Brain microvascular endothelial cell (primary cell): ENCODE measurements around the gene SCUBE1.

ENCODE experiments used
- DNase-seq: peaks from one replicate; pipeline ENCODE4 v3.0.0-alpha.2; 2020
- H3K27ac ChIP-seq: fragments of 250-450 bp; sonication (Bioruptor Pico); 2 replicates; pipeline ENCODE4 v1.5.1; 2020; ENCODE audit warnings: mild to moderate bottlenecking, moderate library complexity
- H3K27me3 ChIP-seq: fragments of 250-450 bp; sonication (Bioruptor Pico); replicated peaks from 2 replicates; pipeline ENCODE4 v1.5.1; 2020; ENCODE audit warnings: mild to moderate bottlenecking
- H3K36me3 ChIP-seq: fragments of 250-450 bp; sonication (Bioruptor Pico); replicated peaks from 2 replicates; pipeline ENCODE4 v1.5.1; 2020; ENCODE audit warnings: mild to moderate bottlenecking
- H3K4me3 ChIP-seq: 2 replicates; pipeline ENCODE4 v1.5.1; 2011; ENCODE audit warnings: low read depth, mild to moderate bottlenecking, control low read depth, low read length, moderate library complexity
- in situ Hi-C: cut with HindIII; loops from 2 replicates; pipeline ENCODE4 v1.10.0; 2017; ENCODE audit warnings: low sequenced_read_pairs, low pct_ligation_motif_present
- TF ChIP-seq, protein P1 (sequence below): IDR thresholded peaks from 2 replicates; pipeline ENCODE4 v1.5.1; 2011; ENCODE audit warnings: low read depth, mild to moderate bottlenecking, moderate library complexity, low read length, control low read depth, inconsistent platforms; ENCODE audit errors: missing control alignments

Gene SCUBE1

GRCh38 chr22:43337385-43337784 lies 5.8 kb downstream of the SCUBE1 start:
- no peaks in the 10 kb centered on the region for H3K36me3 ChIP-seq
- TF ChIP-seq, protein P1, sequence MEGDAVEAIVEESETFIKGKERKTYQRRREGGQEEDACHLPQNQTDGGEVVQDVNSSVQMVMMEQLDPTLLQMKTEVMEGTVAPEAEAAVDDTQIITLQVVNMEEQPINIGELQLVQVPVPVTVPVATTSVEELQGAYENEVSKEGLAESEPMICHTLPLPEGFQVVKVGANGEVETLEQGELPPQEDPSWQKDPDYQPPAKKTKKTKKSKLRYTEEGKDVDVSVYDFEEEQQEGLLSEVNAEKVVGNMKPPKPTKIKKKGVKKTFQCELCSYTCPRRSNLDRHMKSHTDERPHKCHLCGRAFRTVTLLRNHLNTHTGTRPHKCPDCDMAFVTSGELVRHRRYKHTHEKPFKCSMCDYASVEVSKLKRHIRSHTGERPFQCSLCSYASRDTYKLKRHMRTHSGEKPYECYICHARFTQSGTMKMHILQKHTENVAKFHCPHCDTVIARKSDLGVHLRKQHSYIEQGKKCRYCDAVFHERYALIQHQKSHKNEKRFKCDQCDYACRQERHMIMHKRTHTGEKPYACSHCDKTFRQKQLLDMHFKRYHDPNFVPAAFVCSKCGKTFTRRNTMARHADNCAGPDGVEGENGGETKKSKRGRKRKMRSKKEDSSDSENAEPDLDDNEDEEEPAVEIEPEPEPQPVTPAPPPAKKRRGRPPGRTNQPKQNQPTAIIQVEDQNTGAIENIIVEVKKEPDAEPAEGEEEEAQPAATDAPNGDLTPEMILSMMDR = no peak
- in situ Hi-C loops = no loop called here
- no peak for DNase-seq
- H3K27me3 ChIP-seq = peaks cover 27% of the 10 kb centered on the region
- no peak overlapping the region for H3K27ac ChIP-seq
- no peak overlapping the region for H3K4me3 ChIP-seq

DNA sequence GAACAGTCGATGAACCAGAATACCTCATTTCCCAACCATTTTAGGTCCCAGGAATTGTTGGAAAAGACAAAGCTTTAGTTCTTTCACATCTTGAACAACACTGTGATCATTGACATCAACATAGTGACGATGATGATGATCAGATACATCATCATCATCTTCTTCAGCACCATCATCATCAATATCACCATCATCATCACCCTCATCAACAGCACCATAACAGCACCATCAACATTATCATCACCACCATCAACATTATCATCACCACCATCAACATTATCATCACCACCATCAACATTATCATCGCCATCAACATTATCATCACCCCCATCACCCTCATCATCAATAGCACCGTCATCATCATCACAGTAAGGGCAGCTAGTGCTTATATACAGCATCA lies 8.8 kb downstream of the SCUBE1 start:
- in situ Hi-C loops = no loop called here
- H3K4me3 ChIP-seq = no peak overlapping the region
- TF ChIP-seq, protein P1 = no peak
- no peak overlapping the region for H3K27ac ChIP-seq
- no peaks in the 10 kb centered on the region for H3K36me3 ChIP-seq
- peaks cover 8% of the 10 kb centered on the region for H3K27me3 ChIP-seq
- DNase-seq = no peak

- no peak for DNase-seq
- peaks cover 4% of the 10 kb centered on the region for H3K27me3 ChIP-seq
- no peaks in the 10 kb centered on the region for H3K36me3 ChIP-seq
- H3K4me3 ChIP-seq = no peak overlapping the region
- H3K27ac ChIP-seq = no peak overlapping the region
- TF ChIP-seq, protein P1 = no peak
- in situ Hi-C loops = no loop called here
Measured at GRCh38 chr22:43333978-43334377, 9.2 kb downstream of the SCUBE1 start.

DNA sequence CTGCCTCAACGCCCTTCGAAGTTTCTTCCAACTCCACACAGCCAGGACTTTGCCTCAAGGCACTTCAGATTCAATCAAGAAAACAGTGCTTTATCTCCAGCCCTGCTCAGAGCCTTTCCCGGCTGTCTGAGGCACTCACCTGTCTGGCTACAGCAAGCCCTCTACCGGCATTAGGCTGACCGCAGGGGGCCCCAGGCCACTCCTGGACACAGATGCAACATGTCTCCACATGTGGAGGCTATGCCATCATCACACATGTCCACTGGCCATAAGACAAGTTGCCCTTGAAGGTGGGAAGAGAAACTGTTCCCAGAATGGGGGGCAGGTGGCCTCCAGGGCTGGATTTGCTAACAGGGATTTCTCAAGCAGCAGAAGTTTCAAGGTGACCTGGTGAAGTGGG lies 10.0 kb downstream of the SCUBE1 start:
- no peak for DNase-seq
- TF ChIP-seq, protein P1 = no peak
- H3K27me3 ChIP-seq = peaks cover 2% of the 10 kb centered on the region
- in situ Hi-C loops = no loop called here
- H3K36me3 ChIP-seq = no peaks in the 10 kb centered on the region
- no peak overlapping the region for H3K4me3 ChIP-seq
- no peak overlapping the region for H3K27ac ChIP-seq

- in situ Hi-C loops = no loop called here
- TF ChIP-seq, protein P1 = no peak
- no peaks in the 10 kb centered on the region for H3K36me3 ChIP-seq
- H3K27me3 ChIP-seq = peaks cover 2% of the 10 kb centered on the region
- DNase-seq = no peak
- no peak overlapping the region for H3K27ac ChIP-seq
- H3K4me3 ChIP-seq = no peak overlapping the region
Measured at GRCh38 chr22:43331698-43332097, 11.5 kb downstream of the SCUBE1 start.

DNA sequence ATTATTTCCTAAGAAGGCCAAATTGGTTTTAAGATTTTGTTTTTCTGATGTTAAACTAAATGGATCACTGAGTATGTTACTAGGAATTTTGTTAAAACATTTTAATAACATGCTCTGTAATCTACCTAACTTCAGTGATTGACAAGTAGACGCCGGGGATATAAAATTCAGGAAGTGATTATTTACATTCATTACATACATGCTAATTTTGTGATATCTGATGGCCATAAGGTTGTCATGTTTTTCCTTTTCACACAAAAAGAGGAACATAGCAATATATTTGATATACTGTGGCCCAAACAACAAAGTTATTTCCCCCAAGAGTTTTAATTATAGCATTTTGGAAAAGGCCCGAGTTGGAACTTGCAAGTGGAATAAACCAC lies 12.1 kb downstream of the SCUBE1 start:
- H3K4me3 ChIP-seq = no peak overlapping the region
- in situ Hi-C loops = no loop called here
- no peak overlapping the region for H3K27ac ChIP-seq
- peaks cover 2% of the 10 kb centered on the region for H3K27me3 ChIP-seq
- TF ChIP-seq, protein P1 = no peak
- no peaks in the 10 kb centered on the region for H3K36me3 ChIP-seq
- no peak for DNase-seq
